GM12878 (cell line): ENCODE measurements around the gene ECHDC1. TPM values are rescaled to one million over a fixed set of nuclear protein-coding genes. Genes with fewer than 3 reads are reported as not detected.

Experiments used
- ATAC-seq: fragments of 200-7000 bp; cut with Tn5 transposase; 3 replicates; pipeline ENCODE4 v1.9.1; 2020; ENCODE audit warnings: mild to moderate bottlenecking, moderate library complexity
- BruUV-seq: library from RNA; stranded (reverse); fragments of 400-500 nt; replicated peaks from 2 replicates; lab custom pipeline; 2021; lab: Mats Ljungman, UMichigan
- CTCF ChIA-PET: fragments of 300-600 bp; sonication (Branson Sonifier 250); formaldehyde crosslinking; extraction: SDS; loops from one replicate; lab custom pipeline; 2021; ENCODE audit warnings: inconsistent platforms; lab: Yijun Ruan, JAX
- POLR2A ChIA-PET: fragments of 350-600 bp; formaldehyde crosslinking; extraction: SDS; loops from one replicate; lab custom pipeline; 2021; ENCODE audit warnings: inconsistent platforms; lab: Charles Lee
- RAD21 ChIA-PET: fragments of 300-600 bp; sonication (Branson Sonifier 250); formaldehyde crosslinking; loops from one replicate; lab custom pipeline; 2023; ENCODE audit warnings: antibody characterized with exemption; ENCODE audit not compliant: unreplicated experiment; lab: Charles Lee
- SMC1A ChIA-PET: fragments of 300-600 bp; sonication (Branson Sonifier 250); formaldehyde crosslinking; loops from one replicate; lab custom pipeline; 2023; ENCODE audit not compliant: unreplicated experiment, uncharacterized antibody; lab: Charles Lee
- DNase-seq: peaks from one replicate; pipeline ENCODE4 v3.0.0-alpha.2; 2011; ENCODE audit warnings: low read depth, low spot score
- FAIRE-seq: peaks from 3 replicates; lab custom pipeline; 2011; peaks lifted over from hg19 to GRCh38; lab: Jason Lieb, UNC
- H2AFZ ChIP-seq: 2 replicates; pipeline ENCODE4 v1.6.0; 2011; ENCODE audit warnings: low read depth, low read length, control low read depth; ENCODE audit not compliant: control insufficient read depth
- H3K27ac ChIP-seq: 2 replicates; pipeline ENCODE4 v1.5.1; 2011; ENCODE audit warnings: control low read depth; ENCODE audit not compliant: control insufficient read depth, insufficient read depth
- H3K27me3 ChIP-seq, 2 experiments: replicated peaks in 1 of 2; 2 replicates each; pipeline versions ENCODE4 v1.6.0 to v1.6.1; 2011; ENCODE audit warnings: low read length in 1 of 2; ENCODE audit not compliant: control insufficient read depth in 2 of 2, insufficient read depth in 2 of 2
- H3K36me3 ChIP-seq, 2 experiments: 2 replicates each; pipeline ENCODE4 v1.5.1; 2011; ENCODE audit warnings: low read length in 1 of 2; ENCODE audit not compliant: control insufficient read depth in 2 of 2, insufficient read depth in 2 of 2
- H3K4me1 ChIP-seq: 2 replicates; pipeline ENCODE4 v1.6.1; 2011; ENCODE audit warnings: mild to moderate bottlenecking, low read length, moderate library complexity, mixed read lengths; ENCODE audit not compliant: control insufficient read depth, insufficient read depth
- H3K4me2 ChIP-seq: 2 replicates; pipeline ENCODE4 v1.6.0; 2011; ENCODE audit warnings: control low read depth; ENCODE audit not compliant: control insufficient read depth, insufficient read depth
- H3K4me3 ChIP-seq: fragments of 200-600 bp; sonication (generic); 2 replicates; pipeline ENCODE4 v1.5.1; 2016
- H3K79me2 ChIP-seq: 2 replicates; pipeline ENCODE4 v1.6.0; 2011; ENCODE audit warnings: low read length; ENCODE audit not compliant: control insufficient read depth, insufficient read depth
- H3K9ac ChIP-seq: 2 replicates; pipeline ENCODE4 v1.8.0; 2011; ENCODE audit warnings: low read length, control low read depth, mixed read lengths; ENCODE audit not compliant: control insufficient read depth, insufficient read depth
- H3K9me3 ChIP-seq: replicated peaks from 3 replicates; pipeline ENCODE4 v1.5.1; 2011; ENCODE audit warnings: mild to moderate bottlenecking, low read length; ENCODE audit not compliant: control insufficient read depth, insufficient read depth
- H4K20me1 ChIP-seq: 2 replicates; pipeline ENCODE4 v1.6.0; 2011; ENCODE audit not compliant: control insufficient read depth, insufficient read depth
- ATF7 ChIP-seq: fragments of 450-650 bp; IDR thresholded peaks from 2 replicates; pipeline ENCODE4 v1.6.1; 2016; ENCODE audit warnings: low read depth, mild to moderate bottlenecking
- CTCF ChIP-seq, 3 experiments: IDR thresholded peaks in 2 of 3; conservative IDR thresholded peaks in 1 of 3; 2 replicates each; pipeline ENCODE4 v1.5.1; 2011; ENCODE audit warnings: low read depth in 3 of 3, low read length in 3 of 3, mild to moderate bottlenecking in 3 of 3, control low read depth in 2 of 3, moderate library complexity in 2 of 3, inconsistent platforms in 1 of 3, mixed read lengths in 1 of 3; ENCODE audit not compliant: control insufficient read depth in 2 of 3, insufficient read depth in 1 of 3; ENCODE audit errors: extremely low read depth in 1 of 3
- RAD21 ChIP-seq: IDR thresholded peaks from 2 replicates; pipeline ENCODE4 v1.6.1; 2011; ENCODE audit warnings: mild to moderate bottlenecking, low read depth, low read length, moderate library complexity; ENCODE audit not compliant: insufficient read depth
- RELB ChIP-seq: fragments of 450-650 bp; IDR thresholded peaks from 2 replicates; pipeline ENCODE4 v1.6.1; 2017; ENCODE audit warnings: low read depth, mild to moderate bottlenecking, moderate library complexity
- SMC3 ChIP-seq: IDR thresholded peaks from 2 replicates; pipeline ENCODE4 v1.6.1; 2011; ENCODE audit warnings: low read length, improper control_type of control experiment, borderline replicate concordance
- SPI1 ChIP-seq: IDR thresholded peaks from 2 replicates; pipeline ENCODE4 v1.6.1; 2011; ENCODE audit warnings: low read depth, mild to moderate bottlenecking, low read length, moderate library complexity, borderline replicate concordance; ENCODE audit not compliant: insufficient read depth
- WGBS: methylation state at CpG from one replicate; pipeline ENCODE4 v1.1.6; 2016; ENCODE audit warnings: low lambda C conversion rate; ENCODE audit not compliant: insufficient replicate concordance, insufficient coverage; ENCODE audit errors: missing lambda C conversion rate; 5-methylcytosine and 5-hydroxymethylcytosine counted together
- in situ Hi-C: fragments of 300-500 bp; cut with MboI; formaldehyde crosslinking; loops from 9 replicates; pipeline ENCODE4 v1.14.3; 2018; ENCODE audit warnings: mixed read lengths
- intact Hi-C: fragments of 100-400 bp; cut with micrococcal nuclease; formaldehyde crosslinking; loops from one replicate; pipeline ENCODE4 v1.14.2; 2022; ENCODE audit not compliant: unreplicated experiment
- polyA plus RNA-seq, 11 experiments: library from polyadenylated mRNA; depleted of rRNA in 4 of 11; unstranded in 6 of 11; stranded (reverse) in 5 of 11; fragments of >200 nt; fragmentation: Nextera tagmentation in 4 of 11; fragmentation: Illumina TruSeq in 1 of 11; extraction: Ambion mirVana in 4 of 11; extraction: Trizol in 1 of 11; gene quantifications; 1 replicate in 1 of 11; 2 replicates in 10 of 11; pipeline versions ENCODE4 v1.2.1 to v1.2.3, GENCODE V29; 2011 to 2016; ENCODE audit warnings: inconsistent platforms in 2 of 11, missing spikeins in 2 of 11, low read depth in 1 of 11
- total RNA-seq, 4 experiments: library from RNA; depleted of rRNA in 3 of 4; stranded (reverse); fragments of >200 nt in 3 of 4; fragmentation: Illumina TruSeq in 1 of 4; extraction: Trizol in 1 of 4; gene quantifications; 2 replicates each; pipeline versions ENCODE4 v1.2.1 to v1.2.3, GENCODE V29; 2013 to 2021
- TF ChIP-seq, protein P1 (sequence below): fragments of 450-650 bp; IDR thresholded peaks from 2 replicates; pipeline ENCODE4 v1.6.1; 2016; ENCODE audit warnings: mild to moderate bottlenecking, moderate library complexity, borderline replicate concordance
- TF ChIP-seq, protein P2 (sequence below): IDR thresholded peaks from 2 replicates; pipeline ENCODE4 v1.6.1; 2011; ENCODE audit warnings: low read depth, mild to moderate bottlenecking, low read length, moderate library complexity, borderline replicate concordance; ENCODE audit errors: extremely low read depth

ECHDC1 gene
- total and polyA plus RNA-seq, 10 of the 15 experiments (the other 5 are each of a cell fraction or from before 2014, with no cell fraction given): 46.2 to 111 (median 70.7) TPM

DNA sequence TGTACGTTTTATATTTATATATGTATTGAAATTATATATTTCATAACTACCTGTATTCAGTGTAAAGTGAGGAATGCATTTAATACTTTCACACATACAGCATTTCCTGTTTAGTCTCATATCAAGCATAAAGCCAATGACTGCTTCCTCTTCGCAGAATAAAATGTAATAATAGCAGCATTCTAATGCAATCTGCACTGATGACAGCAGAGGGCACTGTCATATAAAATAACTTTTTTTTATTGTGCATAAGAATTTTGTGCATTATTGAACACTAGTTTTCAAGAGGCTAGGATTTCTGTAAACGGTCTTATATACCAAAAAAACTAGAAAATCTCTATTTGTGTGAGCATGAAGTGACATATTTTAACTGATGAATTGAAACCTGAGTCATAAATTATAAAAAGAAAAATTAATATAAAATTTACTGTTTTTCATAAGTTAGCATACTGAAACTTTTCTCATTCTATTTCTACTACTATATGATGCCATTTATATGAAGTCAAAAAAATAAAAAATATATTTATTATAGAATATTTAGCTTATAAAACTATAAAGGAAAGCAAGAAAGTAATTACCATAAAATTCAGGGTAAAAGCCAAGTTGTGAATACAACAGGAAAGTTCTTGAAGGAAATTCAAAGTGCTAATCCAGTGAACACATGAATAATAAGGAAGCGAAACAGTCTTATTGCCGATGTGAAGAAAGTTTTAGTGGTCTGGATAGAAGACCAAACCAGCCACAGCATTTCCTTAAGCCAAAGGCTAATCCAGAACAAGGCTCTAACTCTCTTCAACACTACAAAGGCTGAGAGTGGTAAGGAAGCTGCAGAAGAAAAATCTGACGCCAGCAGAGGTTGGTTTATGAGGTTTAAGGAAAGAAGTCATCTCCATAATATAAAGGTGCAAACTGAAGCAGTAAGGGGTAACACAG, 40.4 kb downstream of the ECHDC1 start:
- Histone ChIP-seq H3K79me2 (no peaks in the 10 kb centered on the region; the same call in 1 of the 2 replicates), H3K9ac (no peak overlapping the region), H3K4me2 (peak overlapping the region; percentile 33; the same call in 1 of the 2 replicates), H3K4me1 (peaks cover 5% of the 10 kb centered on the region), H3K27me3 (no peaks in the 10 kb centered on the region), H2AFZ (no peak overlapping the region), H3K9me3 (no peaks in the 10 kb centered on the region; the same call in 2 of the 3 replicates), H3K36me3 (peaks cover 0 to 5% of the 10 kb centered on the region in 2 experiments; a peak in 1 of 4 replicates), H3K4me3 (no peak overlapping the region), H4K20me1 (no peaks in the 10 kb centered on the region), H3K27ac (0 out of 2 replicates have a peak overlapping the region, but pooled peaks have one; percentile 33)
- intact Hi-C loops (loop anchor here (1.0 to 2.0 kb wide), 3 partner anchors 117 to 236 kb away; no protein-coding TSS in a partner anchor), in situ Hi-C loops (loop anchor here (10.0 kb wide), 1 partner anchor 232 kb away; no protein-coding TSS in a partner anchor)
- POLR2A ChIA-PET: interaction anchor here (1.0 to 1.5 kb wide), 3 partner anchors 37 to 118 kb away, joined by 3 to 4 read pairs (median 3); partner anchors contain the start of gene RNF146
- CTCF ChIA-PET: interaction anchor here (0.6 to 6.3 kb wide), 23 partner anchors 9 to 237 kb away, joined by 3 to 81 read pairs (median 5); partner anchors contain the start of gene RNF146
- TF ChIP-seq, protein P1, sequence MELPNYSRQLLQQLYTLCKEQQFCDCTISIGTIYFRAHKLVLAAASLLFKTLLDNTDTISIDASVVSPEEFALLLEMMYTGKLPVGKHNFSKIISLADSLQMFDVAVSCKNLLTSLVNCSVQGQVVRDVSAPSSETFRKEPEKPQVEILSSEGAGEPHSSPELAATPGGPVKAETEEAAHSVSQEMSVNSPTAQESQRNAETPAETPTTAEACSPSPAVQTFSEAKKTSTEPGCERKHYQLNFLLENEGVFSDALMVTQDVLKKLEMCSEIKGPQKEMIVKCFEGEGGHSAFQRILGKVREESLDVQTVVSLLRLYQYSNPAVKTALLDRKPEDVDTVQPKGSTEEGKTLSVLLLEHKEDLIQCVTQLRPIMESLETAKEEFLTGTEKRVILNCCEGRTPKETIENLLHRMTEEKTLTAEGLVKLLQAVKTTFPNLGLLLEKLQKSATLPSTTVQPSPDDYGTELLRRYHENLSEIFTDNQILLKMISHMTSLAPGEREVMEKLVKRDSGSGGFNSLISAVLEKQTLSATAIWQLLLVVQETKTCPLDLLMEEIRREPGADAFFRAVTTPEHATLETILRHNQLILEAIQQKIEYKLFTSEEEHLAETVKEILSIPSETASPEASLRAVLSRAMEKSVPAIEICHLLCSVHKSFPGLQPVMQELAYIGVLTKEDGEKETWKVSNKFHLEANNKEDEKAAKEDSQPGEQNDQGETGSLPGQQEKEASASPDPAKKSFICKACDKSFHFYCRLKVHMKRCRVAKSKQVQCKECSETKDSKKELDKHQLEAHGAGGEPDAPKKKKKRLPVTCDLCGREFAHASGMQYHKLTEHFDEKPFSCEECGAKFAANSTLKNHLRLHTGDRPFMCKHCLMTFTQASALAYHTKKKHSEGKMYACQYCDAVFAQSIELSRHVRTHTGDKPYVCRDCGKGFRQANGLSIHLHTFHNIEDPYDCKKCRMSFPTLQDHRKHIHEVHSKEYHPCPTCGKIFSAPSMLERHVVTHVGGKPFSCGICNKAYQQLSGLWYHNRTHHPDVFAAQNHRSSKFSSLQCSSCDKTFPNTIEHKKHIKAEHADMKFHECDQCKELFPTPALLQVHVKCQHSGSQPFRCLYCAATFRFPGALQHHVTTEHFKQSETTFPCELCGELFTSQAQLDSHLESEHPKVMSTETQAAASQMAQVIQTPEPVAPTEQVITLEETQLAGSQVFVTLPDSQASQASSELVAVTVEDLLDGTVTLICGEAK: no peak; the same call in 1 of the 2 replicates
- TF ChIP-seq CTCF (IDR thresholded peaks at IDR 0.05 in 2 of 3, conservative IDR thresholded peaks at IDR 0.05 in 1 of 3; ENCODE audit: control insufficient read depth in 2 of 3, extremely low read depth in 1 of 3, insufficient read depth in 1 of 3, low read depth in 3 of 3, low read length in 3 of 3): peak; percentile 45 to 69 (median 67); a peak in 5 of 6 replicates
- TF ChIP-seq SPI1: peak; percentile 20; the same call in 1 of the 2 replicates
- peak; percentile 68 for TF ChIP-seq RAD21
- TF ChIP-seq RELB: no peak
- TF ChIP-seq, protein P2, sequence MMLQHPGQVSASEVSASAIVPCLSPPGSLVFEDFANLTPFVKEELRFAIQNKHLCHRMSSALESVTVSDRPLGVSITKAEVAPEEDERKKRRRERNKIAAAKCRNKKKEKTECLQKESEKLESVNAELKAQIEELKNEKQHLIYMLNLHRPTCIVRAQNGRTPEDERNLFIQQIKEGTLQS: no peak
- peak; percentile 30; the same call in 1 of the 2 replicates for TF ChIP-seq ATF7
- peak; percentile 64; the same call in 1 of the 2 replicates for TF ChIP-seq SMC3
- RAD21 ChIA-PET: interaction anchor here (0.9 to 3.5 kb wide), 17 partner anchors 11 to 246 kb away, joined by 3 to 41 read pairs (median 5); partner anchors contain the start of gene ECHDC1
- 29% methylated on average over 6 of the region's 6 CpGs for WGBS
- ATAC-seq (peak; percentile 86), FAIRE-seq (no peak), DNase-seq (no peak)
- SMC1A ChIA-PET: interaction anchor here (0.8 to 3.7 kb wide), 18 partner anchors 9 to 236 kb away, joined by 3 to 44 read pairs (median 4); no protein-coding TSS in a partner anchor
- BruUV-seq: no TSS peak
